Breast epithelium (tissue), 3 donors: ENCODE results near the gene EHF.

Source experiments
- CTCF ChIP-seq, 3 donors: fragments of 450-650 bp; IDR thresholded peaks; one replicate each; pipeline ENCODE4 v1.5.1; 2016 to 2017; ENCODE audit warnings: antibody characterized with exemption in 3 of 3, mild to moderate bottlenecking in 3 of 3, moderate library complexity in 3 of 3
- POLR2A ChIP-seq: fragments of 450-650 bp; IDR thresholded peaks from one replicate; pipeline ENCODE4 v1.6.1; 2016; ENCODE audit warnings: antibody characterized with exemption, mild to moderate bottlenecking, moderate library complexity

- TF ChIP-seq CTCF (IDR thresholded peaks at IDR 0.05) (no peak), POLR2A (no peak)
These were observed 3.9 kb upstream of the EHF start for GRCh38 chr11:34616830-34617504.
